HUES64 (cell line): ENCODE measurements around the gene OBSL1.

Source experiments
- H3K27ac ChIP-seq: 2 replicates; pipeline ENCODE4 v1.7.0; 2013; ENCODE audit warnings: low read depth, low read length, inconsistent platforms
- H3K27me3 ChIP-seq: 2 replicates; pipeline ENCODE4 v1.6.1; 2013; ENCODE audit warnings: mild to moderate bottlenecking, low read length; ENCODE audit not compliant: insufficient read depth
- H3K36me3 ChIP-seq: 2 replicates; pipeline ENCODE4 v1.6.1; 2013; ENCODE audit warnings: mild to moderate bottlenecking, low read length; ENCODE audit not compliant: insufficient read depth
- H3K4me1 ChIP-seq: 2 replicates; pipeline ENCODE4 v1.6.1; 2013; ENCODE audit warnings: mild to moderate bottlenecking, low read length, moderate library complexity; ENCODE audit not compliant: insufficient read depth
- H3K4me3 ChIP-seq: 2 replicates; pipeline ENCODE4 v1.5.1; 2013; ENCODE audit warnings: mild to moderate bottlenecking, low read length, moderate library complexity
- H3K9ac ChIP-seq: 2 replicates; pipeline ENCODE4 v1.6.1; 2013; ENCODE audit warnings: mild to moderate bottlenecking, low read depth, low read length
- H3K9me3 ChIP-seq: 2 replicates; pipeline ENCODE4 v1.6.1; 2013; ENCODE audit warnings: low read depth, low read length; ENCODE audit not compliant: insufficient read depth
- WGBS: fragments of 150-250, 120-280 bp; methylation state at CpG from one replicate; pipeline ENCODE4 v1.1.7; 2013; ENCODE audit warnings: missing lambda C conversion rate; 5-methylcytosine and 5-hydroxymethylcytosine counted together

The OBSL1 gene

GRCh38 chr2:219514196-219514761, 57.1 kb downstream of the OBSL1 start, which contains the start of gene ASIC4:
Gene ASIC4, plus strand, starts transcription at chr2:219514482. Its CDS starts 243 bp downstream, at chr2:219514725.
- H3K9me3 ChIP-seq = no peaks in the 10 kb centered on the region
- peak within 1 kb of the TSS; percentile 30; the same call in 1 of the 2 replicates for H3K4me3 ChIP-seq
- H3K9ac ChIP-seq = 0 out of 2 replicates have a peak within 1 kb of the TSS, but pooled peaks have one; percentile 5
- H3K27ac ChIP-seq = no peak within 1 kb of the TSS
- peaks cover 65% of the 10 kb centered on the region for H3K27me3 ChIP-seq
- H3K4me1 ChIP-seq = peaks cover 41% of the 10 kb centered on the region
- 24% methylated on average over 31 of the region's 31 CpGs for WGBS
- H3K36me3 ChIP-seq = no peaks in the 10 kb centered on the region

- peaks cover 65% of the 10 kb centered on the region for H3K27me3 ChIP-seq
- H3K9ac ChIP-seq = no peak overlapping the region
- WGBS = 47% methylated on average over 3 of the region's 4 CpGs
- no peaks in the 10 kb centered on the region for H3K9me3 ChIP-seq
- H3K4me1 ChIP-seq = peaks cover 41% of the 10 kb centered on the region
- H3K4me3 ChIP-seq = peak overlapping the region; percentile 30; the same call in 1 of the 2 replicates
- H3K36me3 ChIP-seq = no peaks in the 10 kb centered on the region
- H3K27ac ChIP-seq = no peak overlapping the region
Measured at GRCh38 chr2:219513787-219514186, 57.6 kb downstream of the OBSL1 start.

DNA sequence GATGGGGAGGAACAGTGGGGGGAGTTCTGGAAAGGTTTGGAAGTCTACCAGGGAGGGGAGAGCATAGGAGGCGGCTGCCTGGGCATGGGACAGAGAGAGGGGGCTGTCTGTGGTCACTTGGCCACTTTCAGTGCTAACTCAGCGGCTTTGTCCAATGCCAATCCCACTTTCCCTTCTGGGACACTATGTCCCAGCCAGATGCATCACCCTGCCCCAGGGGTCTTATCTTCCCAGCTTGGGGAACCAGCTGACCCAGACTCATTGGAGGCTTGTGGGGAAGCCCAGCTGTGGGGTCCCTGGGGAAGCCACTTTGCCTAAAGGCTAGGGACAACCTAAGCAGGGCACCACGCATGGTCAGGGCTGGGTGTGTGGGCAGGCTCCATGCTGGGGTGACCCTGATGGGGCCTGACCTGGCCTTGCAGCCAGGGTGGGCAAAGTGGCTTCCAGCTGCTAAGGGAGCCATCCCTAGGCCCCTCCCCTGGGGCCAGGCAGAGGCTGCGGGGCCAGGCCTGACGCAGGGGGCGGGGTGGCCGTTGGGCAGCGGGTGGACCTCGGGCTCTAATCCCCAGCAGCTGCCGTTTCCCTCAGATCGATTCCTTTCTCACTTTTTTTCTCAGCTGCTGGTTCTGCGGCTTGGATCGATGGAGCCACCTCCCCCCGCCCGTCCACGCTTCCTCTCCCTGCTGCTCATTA, 58.7 kb downstream of the OBSL1 start:
- Histone ChIP-seq H3K27me3 (peaks cover 60% of the 10 kb centered on the region), H3K4me3 (no peak overlapping the region), H3K9ac (no peak overlapping the region), H3K4me1 (peaks cover 47% of the 10 kb centered on the region), H3K27ac (no peak overlapping the region), H3K36me3 (no peaks in the 10 kb centered on the region), H3K9me3 (no peaks in the 10 kb centered on the region)
- 38% methylated on average over 16 of the region's 16 CpGs for WGBS

- H3K4me3 ChIP-seq = no peak overlapping the region
- no peak overlapping the region for H3K9ac ChIP-seq
- 58% methylated on average over 14 of the region's 15 CpGs for WGBS
- no peak overlapping the region for H3K27ac ChIP-seq
- H3K27me3 ChIP-seq = peaks cover 54% of the 10 kb centered on the region
- peaks cover 55% of the 10 kb centered on the region for H3K4me1 ChIP-seq
- no peaks in the 10 kb centered on the region for H3K36me3 ChIP-seq
- H3K9me3 ChIP-seq = no peaks in the 10 kb centered on the region
Measured at GRCh38 chr2:219511547-219512325, 59.6 kb downstream of the OBSL1 start.

GRCh38 chr2:219510512-219511135, 60.7 kb downstream of the OBSL1 start:
- peak overlapping the region; percentile 54; the same call in 1 of the 2 replicates for H3K4me3 ChIP-seq
- H3K4me1 ChIP-seq = peaks cover 62% of the 10 kb centered on the region
- H3K9ac ChIP-seq = no peak overlapping the region
- 63% methylated on average over 22 of the region's 22 CpGs for WGBS
- no peak overlapping the region for H3K27ac ChIP-seq
- H3K27me3 ChIP-seq = peaks cover 48% of the 10 kb centered on the region
- no peaks in the 10 kb centered on the region for H3K36me3 ChIP-seq
- H3K9me3 ChIP-seq = no peaks in the 10 kb centered on the region

GRCh38 chr2:219509780-219510511, 61.4 kb downstream of the OBSL1 start:
- Histone ChIP-seq H3K4me3 (peak overlapping the region; percentile 54), H3K9ac (no peak overlapping the region; the same call in 1 of the 2 replicates), H3K27ac (no peak overlapping the region), H3K9me3 (no peaks in the 10 kb centered on the region), H3K36me3 (no peaks in the 10 kb centered on the region), H3K4me1 (peaks cover 62% of the 10 kb centered on the region), H3K27me3 (peaks cover 42% of the 10 kb centered on the region)
- WGBS = 3% methylated on average over 22 of the region's 26 CpGs

DNA sequence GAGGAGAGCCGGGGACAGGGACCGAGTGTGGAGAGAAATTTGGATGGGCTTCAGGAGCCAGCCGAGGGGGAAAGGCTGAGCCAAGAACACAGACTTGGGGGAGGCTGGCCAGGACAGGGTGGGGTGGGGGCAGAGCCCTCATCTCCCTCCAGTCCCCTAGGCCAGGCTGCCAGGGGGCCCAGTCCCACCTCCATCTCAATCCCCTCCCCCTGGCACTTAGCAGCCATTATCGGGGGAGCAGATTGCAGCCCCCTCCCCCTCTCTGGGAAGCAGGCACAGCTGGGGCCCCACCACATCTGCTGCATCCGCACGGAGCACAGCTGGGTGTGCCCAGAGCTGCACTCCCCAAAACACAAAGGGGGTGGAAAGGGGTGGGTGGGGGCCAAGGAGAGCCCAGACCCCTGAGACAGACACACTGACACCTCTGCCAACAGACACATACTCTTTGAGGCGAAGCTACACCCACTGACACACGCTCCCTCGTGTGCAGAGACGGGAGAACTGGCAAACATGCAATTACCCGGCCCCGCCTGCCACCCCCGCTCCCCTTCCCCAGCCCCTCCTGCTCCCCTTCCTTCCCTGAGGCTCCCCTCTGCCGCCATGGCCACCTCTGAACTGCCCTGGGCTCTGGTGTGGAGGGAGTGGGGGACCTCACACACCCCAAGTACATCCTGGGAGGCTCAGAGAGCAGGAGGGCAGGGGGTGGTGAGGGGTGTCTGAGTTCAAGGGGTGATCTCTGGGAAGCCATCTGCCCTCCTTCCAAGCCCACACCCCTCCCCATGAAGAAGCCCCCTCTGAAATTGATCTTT, 62.2 kb downstream of the OBSL1 start:
- 13% methylated on average over 12 of the region's 14 CpGs for WGBS
- Histone ChIP-seq H3K9me3 (no peaks in the 10 kb centered on the region), H3K27me3 (peaks cover 34% of the 10 kb centered on the region), H3K36me3 (peaks cover 5% of the 10 kb centered on the region; the same call in 1 of the 2 replicates), H3K4me3 (peak overlapping the region; percentile 54), H3K9ac (no peak overlapping the region), H3K4me1 (peaks cover 58% of the 10 kb centered on the region), H3K27ac (no peak overlapping the region)

- Histone ChIP-seq H3K27ac (no peak overlapping the region), H3K9me3 (no peaks in the 10 kb centered on the region), H3K36me3 (peaks cover 6% of the 10 kb centered on the region; the same call in 1 of the 2 replicates), H3K4me3 (no peak overlapping the region), H3K4me1 (peaks cover 50% of the 10 kb centered on the region), H3K9ac (no peak overlapping the region), H3K27me3 (peaks cover 26% of the 10 kb centered on the region)
- 68% methylated on average over 3 of the region's 4 CpGs for whole genome bisulfite sequencing
Measured at GRCh38 chr2:219508444-219508734, 63.0 kb downstream of the OBSL1 start.

DNA sequence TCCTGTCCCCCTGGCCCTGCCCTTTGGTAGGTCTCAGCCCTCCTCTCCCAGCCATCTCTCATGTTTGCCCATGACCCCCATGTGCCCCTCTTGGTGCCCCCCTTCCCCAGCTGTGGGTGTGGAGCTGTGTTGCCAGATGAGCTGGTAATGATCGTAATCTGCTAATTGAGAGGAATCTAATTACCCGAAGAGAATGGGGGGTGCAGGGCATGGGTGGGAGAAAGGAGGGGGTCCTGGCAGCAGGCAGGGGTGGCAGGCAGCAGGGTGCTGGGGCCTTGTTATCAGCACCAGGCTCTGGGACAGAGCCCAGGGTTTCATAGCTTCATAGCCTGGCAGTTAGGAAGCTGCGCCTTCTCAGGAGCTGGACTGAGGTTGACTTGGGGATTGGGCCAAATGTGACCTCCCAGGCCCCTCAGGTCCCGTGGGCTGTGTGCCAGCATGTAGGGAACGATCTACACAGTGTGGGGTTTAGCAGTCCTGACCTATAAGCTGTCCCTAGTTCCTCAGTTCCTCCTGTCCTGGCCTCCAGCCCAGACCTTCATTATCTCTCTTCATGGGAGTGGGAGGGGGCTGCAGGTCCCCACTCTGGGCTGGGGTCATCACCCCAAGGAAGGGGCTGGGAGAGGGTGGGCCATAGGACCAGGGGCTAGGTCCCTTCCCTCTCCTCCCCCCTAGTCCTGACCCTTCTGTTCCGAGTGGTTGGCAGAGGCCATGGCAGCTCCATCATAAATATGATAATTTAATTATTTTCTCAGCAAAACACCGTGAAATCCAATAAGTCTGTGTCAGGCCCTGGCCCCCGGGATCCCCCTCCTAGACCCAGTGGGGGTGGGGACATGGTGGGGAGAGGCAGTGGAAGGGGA, 63.5 kb downstream of the OBSL1 start:
- peak overlapping the region; percentile 55 for H3K9ac ChIP-seq
- H3K4me3 ChIP-seq = no peak overlapping the region
- peak overlapping the region; percentile 85 for H3K27ac ChIP-seq
- WGBS = 82% methylated on average over 8 of the region's 8 CpGs
- no peaks in the 10 kb centered on the region for H3K9me3 ChIP-seq
- peaks cover 20% of the 10 kb centered on the region for H3K27me3 ChIP-seq
- peaks cover 8% of the 10 kb centered on the region; the same call in 1 of the 2 replicates for H3K36me3 ChIP-seq
- peaks cover 45% of the 10 kb centered on the region for H3K4me1 ChIP-seq
